ENCODE results near the gene MGAT1.
"Not testable (repeated sequence)": the region's sequence is repeated elsewhere in the genome, so short reads cannot be mapped to it uniquely, and the experiment has no call there.

Gene MGAT1

GRCh38 chr5:180802325-180803180 lies at the start of gene MGAT1:
Gene MGAT1 (minus strand): TSS chr5:180802806. CDS start chr5:180792971, 9,835 bp downstream.
- DNase-seq: no peak

GRCh38 chr5:180850434-180851078 lies 48.0 kb upstream of the MGAT1 start:
- DNase-seq: no peak

DNA sequence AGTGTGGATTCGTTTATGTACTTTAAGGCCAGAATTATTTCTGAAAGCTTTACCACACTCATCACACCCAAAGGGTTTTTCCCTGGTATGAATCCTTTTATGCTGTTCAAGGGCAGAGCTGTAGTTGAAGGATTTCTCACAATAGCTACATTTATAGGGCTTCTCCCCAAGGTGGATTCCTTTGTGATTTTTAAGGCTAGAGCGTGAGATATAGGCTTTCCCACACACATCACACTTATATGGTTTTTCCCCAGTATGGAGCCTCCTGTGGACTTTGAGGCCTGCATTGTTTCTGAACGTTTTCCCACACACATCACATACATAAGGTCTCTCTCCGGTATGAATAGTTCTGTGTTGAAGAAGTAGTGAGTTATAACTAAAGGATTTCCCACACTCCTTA lies 47.2 kb upstream of the MGAT1 start:
- DNase-seq: no peak

GRCh38 chr5:180848878-180849277 lies 46.3 kb upstream of the MGAT1 start:
- DNase-seq: no peak

DNA sequence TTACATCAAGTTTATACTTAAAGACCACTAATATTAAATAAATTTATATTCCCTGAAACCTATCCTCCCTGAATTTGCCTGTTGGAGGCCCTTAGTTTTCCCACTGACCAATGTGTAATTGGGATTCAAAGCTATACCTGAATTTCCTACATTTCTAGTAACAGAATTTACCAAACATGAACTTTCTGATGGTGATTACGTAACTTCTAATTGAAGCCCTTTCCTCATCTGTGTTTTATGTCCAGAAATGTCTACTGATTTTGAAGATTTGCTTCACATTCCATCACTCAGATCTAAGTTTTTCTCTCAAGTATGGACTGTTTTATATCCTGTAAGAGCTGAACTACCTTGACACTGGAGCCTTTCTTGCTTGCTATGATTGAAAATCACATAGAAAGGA lies 45.7 kb upstream of the MGAT1 start:
- DNase-seq: no peak

DNA sequence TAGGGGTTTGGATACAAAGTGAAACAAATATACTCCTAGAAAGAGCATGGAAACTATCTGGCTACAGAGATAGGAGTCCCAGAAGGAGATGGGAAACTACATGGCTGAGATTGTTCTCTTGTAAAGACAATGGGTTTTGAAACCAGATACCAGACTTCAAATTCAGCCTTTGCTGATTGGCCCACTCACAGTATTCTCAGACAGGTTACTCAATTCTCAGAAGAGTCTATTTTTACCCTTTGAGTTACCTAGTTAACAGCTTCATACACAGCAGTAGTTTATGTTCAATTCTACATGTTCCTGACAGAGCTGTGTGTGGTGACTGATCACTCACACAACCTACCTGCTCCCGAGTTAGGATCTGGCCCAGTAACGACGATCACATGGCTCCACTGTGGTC lies 44.4 kb upstream of the MGAT1 start:
- DNase-seq: no peak

- no peak for DNase-seq
Observed at GRCh38 chr5:180844858-180845257, 42.3 kb upstream of the MGAT1 start.

GRCh38 chr5:180844432-180844831 lies 41.8 kb upstream of the MGAT1 start:
- DNase-seq: no peak

DNA sequence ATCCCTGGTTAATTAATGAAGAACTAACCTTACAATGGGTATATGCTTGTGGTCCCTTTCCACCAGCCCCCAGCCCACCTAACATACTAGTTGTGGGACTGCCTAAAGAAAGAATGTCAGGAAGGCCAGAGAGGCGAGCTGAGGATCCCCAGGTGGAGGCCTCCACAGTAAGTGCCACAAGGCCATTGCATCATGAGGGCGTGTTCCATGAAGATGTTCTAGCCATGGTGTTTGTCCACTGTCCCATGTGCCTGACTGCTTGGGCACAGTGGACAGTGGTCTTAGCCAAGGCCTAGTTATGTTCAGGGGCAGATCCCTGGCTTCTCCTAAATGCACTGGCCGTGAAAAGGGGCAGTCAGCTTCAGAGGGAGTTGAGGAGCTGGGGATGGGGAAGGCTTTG lies 37.3 kb upstream of the MGAT1 start:
- DNase-seq: no peak

- DNase-seq: no peak
Observed at GRCh38 chr5:180839227-180839626, 36.6 kb upstream of the MGAT1 start.

DNA sequence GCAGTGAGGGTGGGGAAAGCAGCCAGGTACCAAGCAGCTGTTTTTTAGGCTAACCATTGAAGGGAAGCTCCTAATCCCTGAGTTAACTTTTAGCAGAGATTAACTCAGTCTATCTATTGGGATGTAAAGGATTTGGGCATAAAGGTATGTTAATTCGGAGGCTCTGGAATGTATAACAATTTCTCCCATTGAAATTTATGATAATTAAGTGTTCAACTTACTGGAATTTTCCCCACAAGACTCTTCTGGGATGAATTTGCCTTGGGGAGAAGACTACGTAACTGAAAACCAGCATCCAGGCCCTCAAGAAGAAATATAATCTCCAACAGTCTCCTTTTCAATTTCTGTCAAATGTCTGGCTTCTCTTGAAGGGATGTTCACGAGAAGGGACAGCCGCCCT lies 34.9 kb upstream of the MGAT1 start:
- DNase-seq: no peak

- no peak for DNase-seq
Observed at GRCh38 chr5:180832638-180833068, 30.0 kb upstream of the MGAT1 start.

GRCh38 chr5:180831139-180832093 lies 28.8 kb upstream of the MGAT1 start:
- DNase-seq: no peak

DNA sequence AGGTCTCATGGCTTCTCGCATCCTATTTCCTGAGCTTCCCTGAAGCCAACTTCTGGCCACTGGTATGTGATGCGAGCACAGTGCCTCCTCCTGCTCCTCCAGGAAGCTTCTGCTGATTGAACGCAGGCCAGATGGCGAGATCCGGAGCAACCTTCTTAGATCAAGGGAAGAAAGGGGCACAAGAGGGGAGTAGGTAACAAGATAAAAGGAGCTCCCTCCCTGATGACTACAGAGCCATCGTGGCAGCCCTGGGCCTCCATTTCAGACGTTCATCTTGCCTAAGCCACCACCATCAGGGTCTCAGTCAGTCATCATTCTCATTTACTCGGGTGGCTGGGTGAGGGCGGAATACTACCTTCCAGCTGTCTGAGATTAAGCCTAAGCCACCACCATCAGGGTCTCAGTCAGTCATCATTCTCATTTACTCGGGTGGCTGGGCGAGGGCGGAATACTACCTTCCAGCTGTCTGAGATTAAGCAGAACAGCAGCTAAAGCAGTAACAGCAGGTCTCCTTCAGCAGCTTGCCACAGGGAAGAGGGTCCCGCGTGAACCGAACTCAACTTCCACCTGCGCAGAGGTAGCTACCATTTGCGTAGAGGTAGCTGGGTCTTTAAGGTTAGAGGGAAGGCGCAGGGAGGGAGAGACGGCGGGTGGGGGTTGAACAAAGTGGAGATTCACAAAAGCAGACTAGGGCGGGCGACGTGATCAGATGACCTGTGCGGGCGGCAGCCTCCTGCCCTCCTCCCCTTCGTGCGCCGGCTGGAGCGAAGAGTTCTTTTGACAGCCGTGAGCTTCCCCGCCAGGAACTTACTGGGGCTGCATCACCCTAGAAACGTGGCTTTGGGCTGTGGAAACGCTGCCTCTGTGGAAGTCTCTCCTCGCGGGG lies 27.9 kb upstream of the MGAT1 start:
- DNase-seq: peak; percentile 42

DNA sequence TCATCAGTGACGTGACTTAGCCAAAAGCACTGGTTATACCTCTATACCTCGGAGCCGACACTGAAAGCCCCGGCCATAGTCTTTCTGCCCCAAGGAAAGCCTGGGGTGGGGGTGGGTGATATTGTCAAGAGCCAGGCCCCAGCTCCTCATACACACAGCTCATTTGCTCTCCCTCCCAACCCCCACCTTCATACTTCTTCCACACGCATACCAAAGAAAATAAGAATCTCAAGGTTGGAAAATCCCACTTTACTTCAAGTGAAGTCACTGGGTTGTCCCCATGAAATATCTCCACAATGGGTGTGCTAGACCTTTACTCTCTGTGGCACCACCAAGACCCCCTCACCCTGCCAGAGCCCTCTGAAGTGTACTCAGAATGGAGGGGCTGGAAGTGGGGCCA lies 27.1 kb upstream of the MGAT1 start:
- DNase-seq: no peak

- DNase-seq: not testable (repeated sequence)
Observed at GRCh38 chr5:180828756-180829531, 26.3 kb upstream of the MGAT1 start.

DNA sequence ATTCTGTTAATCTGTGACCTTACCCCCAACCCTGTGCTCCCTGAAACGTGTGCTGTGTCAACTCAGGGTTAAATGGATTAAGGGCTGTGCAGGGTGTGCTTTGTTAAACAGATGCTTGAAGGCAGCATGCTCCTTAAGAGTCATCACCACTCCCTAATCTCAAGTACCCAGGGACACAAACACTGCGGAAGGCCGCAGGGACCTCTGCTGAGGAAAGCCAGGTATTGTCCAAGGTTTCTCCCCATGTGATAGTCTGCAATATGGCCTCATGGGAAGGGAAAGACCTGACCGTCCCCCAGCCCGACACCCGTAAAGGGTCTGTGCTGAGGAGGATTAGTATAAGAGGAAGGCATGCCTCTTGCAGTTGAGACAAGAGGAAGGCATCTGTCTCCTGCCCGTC lies 24.8 kb upstream of the MGAT1 start:
- DNase-seq: not testable (repeated sequence)

- DNase-seq: no peak
Observed at GRCh38 chr5:180825768-180826525, 23.3 kb upstream of the MGAT1 start.

DNA sequence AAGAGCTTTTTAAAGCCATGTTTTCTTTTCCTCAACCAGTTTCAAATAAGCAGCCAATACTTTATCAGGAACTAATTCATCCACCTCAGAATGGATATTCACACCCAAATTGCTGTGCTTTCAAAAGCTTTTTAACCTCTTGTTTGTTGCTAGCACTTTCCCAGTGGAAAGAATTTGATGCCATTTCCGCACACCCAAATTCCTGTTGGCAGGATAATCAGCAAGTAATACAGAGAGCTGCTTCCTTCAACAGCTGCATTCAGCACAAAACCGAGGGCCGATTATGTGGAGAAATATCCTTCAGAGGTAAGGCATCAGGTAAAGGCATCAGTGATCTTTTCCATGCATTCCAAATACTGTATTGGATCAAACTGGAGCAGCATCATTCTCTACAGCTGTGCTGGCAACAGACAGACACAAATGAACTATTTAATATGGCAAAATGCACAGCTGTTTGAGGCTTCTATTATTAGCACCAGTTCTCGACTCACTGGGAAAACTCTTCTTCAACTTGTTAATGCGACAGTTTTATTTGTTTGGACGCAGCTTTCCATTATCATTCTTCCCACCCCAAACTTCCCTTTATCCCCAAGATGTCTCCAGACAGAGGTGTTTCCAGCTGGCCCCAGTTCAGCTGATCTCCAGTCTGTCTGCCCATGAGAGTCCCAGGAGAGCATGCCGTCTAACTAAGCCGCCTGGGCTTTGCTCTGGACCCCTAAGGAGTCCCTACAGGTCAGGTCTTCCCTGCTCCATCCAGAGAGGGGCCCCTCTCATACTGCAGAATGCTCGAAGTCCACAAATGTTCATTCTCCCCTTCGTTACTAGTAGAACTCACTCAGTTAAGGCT lies 22.2 kb upstream of the MGAT1 start:
- no peak for DNase-seq

Data from DMS79 (cell line).